MM.1S (cell line): ENCODE measurements around the gene MPI.
"Not testable (repeated sequence)": the region's sequence is repeated elsewhere in the genome, so short reads cannot be mapped to it uniquely, and the experiment has no call there.

Experiments
- DNase-seq: peaks from one replicate; pipeline ENCODE4 v3.0.0-alpha.2; 2015
- H2AFZ ChIP-seq: fragments of 300-600 bp; sonication (generic); 2 replicates; pipeline ENCODE4 v1.6.0; 2016; ENCODE audit warnings: antibody characterized with exemption, low read length
- H3F3A ChIP-seq: fragments of 300-600 bp; sonication (generic); 2 replicates; pipeline ENCODE4 v1.6.1; 2016; ENCODE audit warnings: mild to moderate bottlenecking, antibody characterized with exemption, low read length, moderate library complexity, mixed read lengths; ENCODE audit not compliant: insufficient read depth
- H3K27ac ChIP-seq: fragments of 300-600 bp; sonication (generic); 2 replicates; pipeline ENCODE4 v1.5.1; 2016; ENCODE audit warnings: mild to moderate bottlenecking, low read length
- H3K27me3 ChIP-seq: fragments of 300-600 bp; sonication (generic); replicated peaks from 2 replicates; pipeline ENCODE4 v1.6.0; 2016; ENCODE audit warnings: low read length; ENCODE audit not compliant: insufficient read depth
- H3K36me3 ChIP-seq: fragments of 300-600 bp; sonication (generic); replicated peaks from 2 replicates; pipeline ENCODE4 v1.6.1; 2016; ENCODE audit warnings: mild to moderate bottlenecking, low read length, mixed read lengths; ENCODE audit not compliant: insufficient read depth
- H3K4me1 ChIP-seq: fragments of 300-600 bp; sonication (generic); 2 replicates; pipeline ENCODE4 v1.6.1; 2016; ENCODE audit warnings: low read length, mixed read lengths
- H3K4me2 ChIP-seq: fragments of 300-600 bp; sonication (generic); 2 replicates; pipeline ENCODE4 v1.6.0; 2016; ENCODE audit warnings: low read depth, low read length
- H3K4me3 ChIP-seq: fragments of 300-600 bp; sonication (generic); 2 replicates; pipeline ENCODE4 v1.5.1; 2016; ENCODE audit warnings: low read length, mixed read lengths
- H3K79me2 ChIP-seq: fragments of 300-600 bp; sonication (generic); 2 replicates; pipeline ENCODE4 v1.6.1; 2016; ENCODE audit warnings: mixed run types, low read length, mixed read lengths
- H3K9ac ChIP-seq: fragments of 300-600 bp; sonication (generic); 2 replicates; pipeline ENCODE4 v1.6.1; 2016; ENCODE audit warnings: low read length, mixed read lengths
- H3K9me2 ChIP-seq: fragments of 300-600 bp; sonication (generic); replicated peaks from 2 replicates; pipeline ENCODE4 v1.6.1; 2016; ENCODE audit warnings: mild to moderate bottlenecking, low read length, mixed read lengths; ENCODE audit not compliant: insufficient read depth
- H3K9me3 ChIP-seq: fragments of 300-600 bp; sonication (generic); replicated peaks from 2 replicates; pipeline ENCODE4 v1.6.1; 2016; ENCODE audit warnings: mild to moderate bottlenecking, low read length, mixed read lengths; ENCODE audit not compliant: insufficient read depth
- H4K20me1 ChIP-seq: fragments of 300-600 bp; sonication (generic); 2 replicates; pipeline ENCODE4 v1.6.1; 2016; ENCODE audit warnings: mild to moderate bottlenecking, low read length, moderate library complexity, mixed read lengths; ENCODE audit not compliant: insufficient read depth
- EZH2 ChIP-seq: fragments of 300-600 bp; sonication (generic); optimal IDR thresholded peaks from 2 replicates; pipeline ENCODE3; 2017; ENCODE audit warnings: low read depth, mild to moderate bottlenecking, antibody characterized with exemption, low read length, mixed read lengths
- EZH2phosphoT487 ChIP-seq: fragments of 300-600 bp; sonication (generic); IDR thresholded peaks from 2 replicates; pipeline ENCODE4 v1.6.1; 2018; ENCODE audit warnings: antibody characterized with exemption, low read length
- TF ChIP-seq, protein P1 (sequence below): fragments of 300-600 bp; sonication (generic); IDR thresholded peaks from 2 replicates; pipeline ENCODE4 v1.5.1; 2016; ENCODE audit warnings: antibody characterized with exemption, low read length, mixed read lengths

MPI gene

GRCh38 chr15:74924525-74924924 is 34.7 kb downstream of the MPI start:
- no peak for TF ChIP-seq EZH2phosphoT487
- TF ChIP-seq EZH2, result no peak
- TF ChIP-seq, protein P1, sequence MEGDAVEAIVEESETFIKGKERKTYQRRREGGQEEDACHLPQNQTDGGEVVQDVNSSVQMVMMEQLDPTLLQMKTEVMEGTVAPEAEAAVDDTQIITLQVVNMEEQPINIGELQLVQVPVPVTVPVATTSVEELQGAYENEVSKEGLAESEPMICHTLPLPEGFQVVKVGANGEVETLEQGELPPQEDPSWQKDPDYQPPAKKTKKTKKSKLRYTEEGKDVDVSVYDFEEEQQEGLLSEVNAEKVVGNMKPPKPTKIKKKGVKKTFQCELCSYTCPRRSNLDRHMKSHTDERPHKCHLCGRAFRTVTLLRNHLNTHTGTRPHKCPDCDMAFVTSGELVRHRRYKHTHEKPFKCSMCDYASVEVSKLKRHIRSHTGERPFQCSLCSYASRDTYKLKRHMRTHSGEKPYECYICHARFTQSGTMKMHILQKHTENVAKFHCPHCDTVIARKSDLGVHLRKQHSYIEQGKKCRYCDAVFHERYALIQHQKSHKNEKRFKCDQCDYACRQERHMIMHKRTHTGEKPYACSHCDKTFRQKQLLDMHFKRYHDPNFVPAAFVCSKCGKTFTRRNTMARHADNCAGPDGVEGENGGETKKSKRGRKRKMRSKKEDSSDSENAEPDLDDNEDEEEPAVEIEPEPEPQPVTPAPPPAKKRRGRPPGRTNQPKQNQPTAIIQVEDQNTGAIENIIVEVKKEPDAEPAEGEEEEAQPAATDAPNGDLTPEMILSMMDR, result no peak
- H3K27me3 ChIP-seq, result no peaks in the 10 kb centered on the region
- H3K36me3 ChIP-seq, result peaks cover 16% of the 10 kb centered on the region
- H2AFZ ChIP-seq, result no peak overlapping the region
- no peak overlapping the region for H3K27ac ChIP-seq
- H3K9me3 ChIP-seq, result no peaks in the 10 kb centered on the region
- no peaks in the 10 kb centered on the region for H3K4me1 ChIP-seq
- no peak overlapping the region for H3K4me3 ChIP-seq
- no peaks in the 10 kb centered on the region for H3F3A ChIP-seq
- H3K9me2 ChIP-seq, result no peaks in the 10 kb centered on the region
- H4K20me1 ChIP-seq, result peaks cover 5% of the 10 kb centered on the region; the same call in 1 of the 2 replicates
- H3K9ac ChIP-seq, result no peak overlapping the region
- peaks cover 64% of the 10 kb centered on the region for H3K79me2 ChIP-seq
- H3K4me2 ChIP-seq, result no peak overlapping the region
- DNase-seq, result no peak

GRCh38 chr15:74928771-74929198 is 38.9 kb downstream of the MPI start:
- Histone ChIP-seq H2AFZ (no peak overlapping the region), H3K9ac (no peak overlapping the region), H3K4me1 (peaks cover 13% of the 10 kb centered on the region), H3K27ac (no peak overlapping the region), H3K4me3 (no peak overlapping the region), H3K36me3 (peaks cover 11% of the 10 kb centered on the region), H3K27me3 (no peaks in the 10 kb centered on the region), H3K79me2 (peaks cover 87% of the 10 kb centered on the region), H3K4me2 (no peak overlapping the region), H4K20me1 (peaks cover 14% of the 10 kb centered on the region; the same call in 1 of the 2 replicates), H3K9me2 (no peaks in the 10 kb centered on the region), H3K9me3 (no peaks in the 10 kb centered on the region), H3F3A (no peaks in the 10 kb centered on the region)
- TF ChIP-seq EZH2 (no peak), EZH2phosphoT487 (no peak)
- TF ChIP-seq, protein P1, result no peak
- no peak for DNase-seq

GRCh38 chr15:74933573-74933972 is 43.7 kb downstream of the MPI start:
- DNase-seq, result no peak
- H3K4me2 ChIP-seq, result peak overlapping the region; percentile 10; the same call in 1 of the 2 replicates
- peaks cover 11% of the 10 kb centered on the region for H3F3A ChIP-seq
- H3K27ac ChIP-seq, result no peak overlapping the region
- peaks cover 15% of the 10 kb centered on the region; the same call in 1 of the 2 replicates for H4K20me1 ChIP-seq
- H2AFZ ChIP-seq, result no peak overlapping the region
- H3K9me3 ChIP-seq, result no peaks in the 10 kb centered on the region
- H3K79me2 ChIP-seq, result peaks cover 92% of the 10 kb centered on the region
- peaks cover 11% of the 10 kb centered on the region for H3K36me3 ChIP-seq
- no peaks in the 10 kb centered on the region for H3K9me2 ChIP-seq
- no peak overlapping the region for H3K9ac ChIP-seq
- H3K27me3 ChIP-seq, result no peaks in the 10 kb centered on the region
- TF ChIP-seq, protein P1, result no peak
- TF ChIP-seq EZH2phosphoT487 (no peak), EZH2 (no peak)
- peaks cover 22% of the 10 kb centered on the region for H3K4me1 ChIP-seq
- no peak overlapping the region for H3K4me3 ChIP-seq

GRCh38 chr15:74935193-74935592 is 45.4 kb downstream of the MPI start:
- not testable (repeated sequence) for H3K9me3 ChIP-seq, H3K9ac ChIP-seq, H2AFZ ChIP-seq, H4K20me1 ChIP-seq, H3K4me3 ChIP-seq, H3K27me3 ChIP-seq, DNase-seq, H3K9me2 ChIP-seq, H3K27ac ChIP-seq, H3K36me3 ChIP-seq
- Histone ChIP-seq H3K4me2 (peak overlapping the region; percentile 7; the same call in 1 of the 2 replicates), H3K4me1 (peaks cover 22% of the 10 kb centered on the region), H3K79me2 (peaks cover 76% of the 10 kb centered on the region), H3F3A (peaks cover 16% of the 10 kb centered on the region)
